ENCODE data around the gene RETN. TPM values are rescaled to one million over a fixed set of nuclear protein-coding genes. Genes with fewer than 3 reads are reported as not detected.

The RETN gene
- polyA plus RNA-seq, 1 of the 3 experiments (the other 2 are of a cell fraction) = not detected

- WGBS (ENCODE audit: low lambda C conversion rate) = 23% methylated on average over 4 of the region's 12 CpGs
- H3K27ac ChIP-seq (ENCODE audit: low read depth in 2 of 2, low read length in 1 of 2) = no peak overlapping the region
- H3K27me3 ChIP-seq (ENCODE audit: insufficient read depth) = peaks cover 19% of the 10 kb centered on the region; the same call in 1 of the 2 replicates
- no peaks in the 10 kb centered on the region; a peak in 1 of 4 replicates for H3K4me1 ChIP-seq (ENCODE audit: control insufficient read depth in 1 of 2, insufficient read depth in 2 of 2, low read depth in 1 of 2, low read length in 1 of 2)
- no peaks in the 10 kb centered on the region for H3F3A ChIP-seq (replicated peaks; ENCODE audit: insufficient read depth)
- H3K4me3 ChIP-seq (ENCODE audit: low read depth in 2 of 2, low read length in 1 of 2) = no peak overlapping the region
- no peak for TF ChIP-seq ZBTB33 (IDR thresholded peaks at IDR 0.05; ENCODE audit: borderline replicate concordance, low read depth)
- TF ChIP-seq EP300 (IDR thresholded peaks at IDR 0.05; ENCODE audit: borderline replicate concordance in 1 of 2, low read depth in 1 of 2, low read length in 1 of 2) = no peak
- TF ChIP-seq RCOR1 (IDR thresholded peaks at IDR 0.05; ENCODE audit: low read length) = no peak
- no peak for TF ChIP-seq EZH2phosphoT487 (IDR thresholded peaks at IDR 0.05; ENCODE audit: borderline replicate concordance, low read depth)
- no peak for TF ChIP-seq RXRA (IDR thresholded peaks at IDR 0.05; ENCODE audit: borderline replicate concordance, low read depth)
- no peak for TF ChIP-seq FOXM1 (IDR thresholded peaks at IDR 0.05; ENCODE audit: low read depth)
- ChIA-PET POLR2A (no interaction called here), CTCF (interaction anchor here (2.0 to 8.2 kb wide), 2 partner anchors 113 to 118 kb away, joined by 11 to 171 read pairs; no protein-coding TSS in a partner anchor)
- no peak overlapping the region for H2AFZ ChIP-seq (ENCODE audit: low read depth)
- no peaks in the 10 kb centered on the region for H3K9me2 ChIP-seq
- H4K20me1 ChIP-seq (ENCODE audit: insufficient read depth) = no peaks in the 10 kb centered on the region
- H3K9me3 ChIP-seq = no peaks in the 10 kb centered on the region
- no peak overlapping the region for H3K9ac ChIP-seq
- no peak overlapping the region for H3K4me2 ChIP-seq
- no peak for DNase-seq
- no peaks in the 10 kb centered on the region for H3K79me2 ChIP-seq (ENCODE audit: insufficient read depth)
- peaks cover 5 to 6% of the 10 kb centered on the region in 2 experiments for H3K36me3 ChIP-seq (replicated peaks in 1 of 2; ENCODE audit: control insufficient read depth in 1 of 2, insufficient read depth in 2 of 2, low read length in 1 of 2)
These were observed 18.3 kb downstream of the RETN start for GRCh38 chr19:7687177-7687576.

- Histone ChIP-seq H3F3A (replicated peaks; ENCODE audit: insufficient read depth) (no peaks in the 10 kb centered on the region), H2AFZ (ENCODE audit: low read depth) (no peak overlapping the region), H3K9ac (no peak overlapping the region), H4K20me1 (ENCODE audit: insufficient read depth) (no peaks in the 10 kb centered on the region), H3K27me3 (ENCODE audit: insufficient read depth) (peaks cover 33% of the 10 kb centered on the region), H3K4me3 (ENCODE audit: low read depth in 2 of 2, low read length in 1 of 2) (no peak overlapping the region), H3K36me3 (replicated peaks in 1 of 2; ENCODE audit: control insufficient read depth in 1 of 2, insufficient read depth in 2 of 2, low read length in 1 of 2) (peaks cover 0 to 5% of the 10 kb centered on the region in 2 experiments), H3K9me2 (no peaks in the 10 kb centered on the region), H3K79me2 (ENCODE audit: insufficient read depth) (no peaks in the 10 kb centered on the region), H3K27ac (ENCODE audit: low read depth in 2 of 2, low read length in 1 of 2) (no peak overlapping the region), H3K9me3 (no peaks in the 10 kb centered on the region), H3K4me2 (no peak overlapping the region), H3K4me1 (ENCODE audit: control insufficient read depth in 1 of 2, insufficient read depth in 2 of 2, low read depth in 1 of 2, low read length in 1 of 2) (no peaks in the 10 kb centered on the region)
- TF ChIP-seq SMC3 (IDR thresholded peaks at IDR 0.05; ENCODE audit: low read depth, low read length) = no peak
- TF ChIP-seq TAF1 (IDR thresholded peaks at IDR 0.05; ENCODE audit: borderline replicate concordance, low read depth, low read length) = no peak
- no peak for TF ChIP-seq JUND (IDR thresholded peaks at IDR 0.05)
- TF ChIP-seq MXI1 (IDR thresholded peaks at IDR 0.05; ENCODE audit: low read depth, low read length) = no peak
- TF ChIP-seq IRF3 (IDR thresholded peaks at IDR 0.05; ENCODE audit: low read depth, low read length) = no peak
- no peak for TF ChIP-seq TEAD4 (IDR thresholded peaks at IDR 0.05; ENCODE audit: borderline replicate concordance, insufficient read depth)
- TF ChIP-seq GATA2 (CRISPR knock-in tag; IDR thresholded peaks at IDR 0.05) = no peak
- TF ChIP-seq RFX5 (IDR thresholded peaks at IDR 0.05; ENCODE audit: low read length) = no peak
- TF ChIP-seq FOXJ3 (CRISPR knock-in tag; IDR thresholded peaks at IDR 0.05) = no peak
- ChIA-PET POLR2A (no interaction called here), CTCF (interaction anchor here (1.4 to 2.6 kb wide), 3 partner anchors 8 to 121 kb away, joined by 5 to 12 read pairs (median 7); partner anchors contain the start of gene TRAPPC5)
- no peak for DNase-seq
- WGBS (ENCODE audit: low lambda C conversion rate) = 20% methylated on average over 2 of the region's 23 CpGs
These were observed 20.3 kb downstream of the RETN start for GRCh38 chr19:7689165-7689564.

Data from SK-N-SH (cell line).